BLaER1 (cell line): ENCODE data around the gene SMARCC1.

ENCODE experiments used
- H3K27ac ChIP-seq: shearing (Covaris generic); formaldehyde crosslinking; 2 replicates; pipeline ENCODE4 v1.8.1; 2022
- H3K27me3 ChIP-seq: shearing (Covaris generic); formaldehyde crosslinking; 2 replicates; pipeline ENCODE4 v1.8.1; 2022
- H3K36me3 ChIP-seq: shearing (Covaris generic); formaldehyde crosslinking; 2 replicates; pipeline ENCODE4 v1.8.1; 2022
- H3K4me1 ChIP-seq: shearing (Covaris generic); formaldehyde crosslinking; 2 replicates; pipeline ENCODE4 v1.8.1; 2022
- H3K4me2 ChIP-seq: shearing (Covaris generic); formaldehyde crosslinking; 2 replicates; pipeline ENCODE4 v1.8.1; 2022
- H3K4me3 ChIP-seq: shearing (Covaris generic); formaldehyde crosslinking; 2 replicates; pipeline ENCODE4 v1.8.1; 2022
- H3K9ac ChIP-seq: shearing (Covaris generic); formaldehyde crosslinking; 2 replicates; pipeline ENCODE4 v1.8.1; 2022
- H3K9me3 ChIP-seq: shearing (Covaris generic); formaldehyde crosslinking; 2 replicates; pipeline ENCODE4 v1.8.1; 2022
- H4K20me1 ChIP-seq: shearing (Covaris generic); formaldehyde crosslinking; 2 replicates; pipeline ENCODE4 v1.8.1; 2022
- Cebpa-rat ChIP-seq: shearing (Covaris generic); IDR thresholded peaks from 2 replicates; pipeline ENCODE4 v1.8.1; 2022

The SMARCC1 gene

GRCh38 chr3:47583320-47584075, 198.2 kb downstream of the SMARCC1 start:
- TF ChIP-seq Cebpa-rat = no peak
- Histone ChIP-seq H3K27ac (no peak overlapping the region), H3K9ac (no peak overlapping the region), H3K4me1 (peaks cover 5% of the 10 kb centered on the region; the same call in 1 of the 2 replicates), H3K4me3 (no peak overlapping the region), H3K9me3 (no peaks in the 10 kb centered on the region), H3K27me3 (peaks cover 35% of the 10 kb centered on the region), H3K36me3 (peaks cover 42% of the 10 kb centered on the region), H3K4me2 (no peak overlapping the region), H4K20me1 (peaks cover 93% of the 10 kb centered on the region)

- Histone ChIP-seq H3K9ac (no peak overlapping the region), H3K4me1 (peaks cover 13% of the 10 kb centered on the region), H4K20me1 (peaks cover 87% of the 10 kb centered on the region), H3K4me3 (no peak overlapping the region), H3K9me3 (no peaks in the 10 kb centered on the region), H3K27me3 (peaks cover 52% of the 10 kb centered on the region), H3K4me2 (no peak overlapping the region), H3K36me3 (peaks cover 26% of the 10 kb centered on the region), H3K27ac (no peak overlapping the region)
- no peak for TF ChIP-seq Cebpa-rat
Observed at GRCh38 chr3:47581835-47582234, 199.9 kb downstream of the SMARCC1 start.

GRCh38 chr3:47581422-47581821, 200.3 kb downstream of the SMARCC1 start:
- no peak overlapping the region for H3K9ac ChIP-seq
- no peaks in the 10 kb centered on the region for H3K9me3 ChIP-seq
- peaks cover 85% of the 10 kb centered on the region for H4K20me1 ChIP-seq
- no peak overlapping the region for H3K4me2 ChIP-seq
- H3K4me1 ChIP-seq = peaks cover 13% of the 10 kb centered on the region
- peaks cover 22% of the 10 kb centered on the region for H3K36me3 ChIP-seq
- no peak overlapping the region for H3K4me3 ChIP-seq
- TF ChIP-seq Cebpa-rat = no peak
- H3K27me3 ChIP-seq = peaks cover 56% of the 10 kb centered on the region
- no peak overlapping the region for H3K27ac ChIP-seq

- H3K9ac ChIP-seq = no peak overlapping the region
Observed at GRCh38 chr3:47580481-47580880, 201.2 kb downstream of the SMARCC1 start.

GRCh38 chr3:47579875-47580274, 201.8 kb downstream of the SMARCC1 start:
- no peak for TF ChIP-seq Cebpa-rat
- Histone ChIP-seq H3K27me3 (peaks cover 60% of the 10 kb centered on the region), H3K27ac (no peak overlapping the region), H3K9me3 (no peaks in the 10 kb centered on the region), H3K36me3 (peaks cover 6% of the 10 kb centered on the region), H3K9ac (no peak overlapping the region), H3K4me3 (no peak overlapping the region), H4K20me1 (peaks cover 72% of the 10 kb centered on the region), H3K4me2 (no peak overlapping the region), H3K4me1 (peaks cover 13% of the 10 kb centered on the region)

More at GRCh38 chr3:47580481-47580880, 201.2 kb downstream of the SMARCC1 start:
- H3K27ac ChIP-seq = no peak overlapping the region
- peaks cover 12% of the 10 kb centered on the region for H3K36me3 ChIP-seq
- TF ChIP-seq Cebpa-rat = no peak
- H3K27me3 ChIP-seq = peaks cover 60% of the 10 kb centered on the region
- H3K4me1 ChIP-seq = peaks cover 13% of the 10 kb centered on the region
- no peak overlapping the region for H3K4me2 ChIP-seq
- no peak overlapping the region for H3K4me3 ChIP-seq
- H4K20me1 ChIP-seq = peaks cover 78% of the 10 kb centered on the region
- no peaks in the 10 kb centered on the region for H3K9me3 ChIP-seq

GRCh38 chr3:47578691-47579632, 202.7 kb downstream of the SMARCC1 start, which contains the start of gene CSPG5:
Gene CSPG5 (minus strand): TSS chr3:47578865. CDS start chr3:47578693, 172 bp downstream.
- H3K4me3 ChIP-seq = peak within 1 kb of the TSS; percentile 77
- peaks cover 62% of the 10 kb centered on the region for H4K20me1 ChIP-seq
- peak within 1 kb of the TSS; percentile 100 for H3K4me2 ChIP-seq
- H3K9me3 ChIP-seq = no peaks in the 10 kb centered on the region
- no peak for TF ChIP-seq Cebpa-rat
- no peak within 1 kb of the TSS for H3K27ac ChIP-seq
- H3K36me3 ChIP-seq = no peaks in the 10 kb centered on the region
- H3K9ac ChIP-seq = peak within 1 kb of the TSS; percentile 50; the same call in 1 of the 2 replicates
- H3K4me1 ChIP-seq = peaks cover 13% of the 10 kb centered on the region
- peaks cover 60% of the 10 kb centered on the region for H3K27me3 ChIP-seq

- peak overlapping the region; percentile 50; the same call in 1 of the 2 replicates for H3K9ac ChIP-seq
- peaks cover 60% of the 10 kb centered on the region for H3K27me3 ChIP-seq
- TF ChIP-seq Cebpa-rat = no peak
- H3K4me1 ChIP-seq = peaks cover 13% of the 10 kb centered on the region
- H3K9me3 ChIP-seq = no peaks in the 10 kb centered on the region
- peak overlapping the region; percentile 100 for H3K4me2 ChIP-seq
- no peaks in the 10 kb centered on the region for H3K36me3 ChIP-seq
- H4K20me1 ChIP-seq = peaks cover 57% of the 10 kb centered on the region
- H3K27ac ChIP-seq = no peak overlapping the region
- H3K4me3 ChIP-seq = peak overlapping the region; percentile 77
Observed at GRCh38 chr3:47578119-47578632, 203.5 kb downstream of the SMARCC1 start.

GRCh38 chr3:47577583-47578118, 204.0 kb downstream of the SMARCC1 start:
- H3K9ac ChIP-seq = no peak overlapping the region
- TF ChIP-seq Cebpa-rat = no peak
- no peak overlapping the region for H3K27ac ChIP-seq
- H3K9me3 ChIP-seq = no peaks in the 10 kb centered on the region
- H3K4me1 ChIP-seq = peaks cover 13% of the 10 kb centered on the region
- H3K4me2 ChIP-seq = peak overlapping the region; percentile 100
- H3K4me3 ChIP-seq = peak overlapping the region; percentile 77
- no peaks in the 10 kb centered on the region for H3K36me3 ChIP-seq
- H4K20me1 ChIP-seq = peaks cover 51% of the 10 kb centered on the region
- peaks cover 60% of the 10 kb centered on the region for H3K27me3 ChIP-seq
